HCT116 (cell line): ENCODE data around the gene CNST. TPM values are rescaled to one million over a fixed set of nuclear protein-coding genes. Genes with fewer than 3 reads are reported as not detected.

Source experiments
- ATAC-seq: fragments of 200-7000 bp; cut with Tn5 transposase; 2 replicates; pipeline ENCODE4 v1.9.1; 2020; ENCODE audit warnings: mild to moderate bottlenecking, moderate library complexity
- BruUV-seq: library from RNA; stranded (reverse); fragments of 400-500 nt; replicated peaks from 2 replicates; lab custom pipeline; 2021; lab: Mats Ljungman, UMichigan
- CTCF ChIA-PET: fragments of 300-600 bp; sonication (Branson Sonifier 250); formaldehyde crosslinking; loops from one replicate; lab custom pipeline; 2021; ENCODE audit warnings: antibody characterized with exemption; lab: Charles Lee
- POLR2A ChIA-PET: fragments of 300-600, 350-600 bp; sonication (Branson Sonifier 250); formaldehyde crosslinking; loops from one replicate; lab custom pipeline; 2021; ENCODE audit warnings: antibody characterized with exemption; lab: Charles Lee
- RAD21 ChIA-PET, 2 experiments: fragments of 300-600 bp; sonication (Branson Sonifier 250); formaldehyde crosslinking; loops; one replicate each; lab custom pipeline; 2023; ENCODE audit warnings: low total read pairs in 2 of 2; ENCODE audit not compliant: uncharacterized antibody in 2 of 2, unreplicated experiment in 2 of 2, low non-redundant PET in 1 of 2; lab: Charles Lee
- DNase-seq: peaks from one replicate; pipeline ENCODE4 v3.0.0-alpha.2; 2010; ENCODE audit warnings: low read depth, low spot score
- H2AFZ ChIP-seq: fragments of 200-600 bp; shearing (Covaris generic), sonication (generic); 2 replicates; pipeline ENCODE4 v1.6.1; 2017; ENCODE audit warnings: low read depth, mixed run types, mixed read lengths, antibody characterized with exemption, low read length; ENCODE audit not compliant: poor library complexity, severe bottlenecking
- H3K27ac ChIP-seq: 2 replicates; pipeline ENCODE4 v1.5.1; 2012; ENCODE audit warnings: low read depth, low read length
- H3K27me3 ChIP-seq: fragments of 200-600 bp; sonication (generic); 2 replicates; pipeline ENCODE4 v1.6.1; 2016; ENCODE audit warnings: mixed run types, low read length, mixed read lengths; ENCODE audit not compliant: insufficient read depth
- H3K36me3 ChIP-seq, 2 experiments: fragments of 200-500 bp in 1 of 2; fragments of 200-600 bp in 1 of 2; sonication (Bioruptor generic) in 1 of 2; sonication (generic) in 1 of 2; 2 replicates each; pipeline versions ENCODE4 v1.5.1 to v1.6.1; 2014 to 2016; ENCODE audit warnings: low read length in 2 of 2, inconsistent platforms in 1 of 2, mixed read lengths in 1 of 2, mixed run types in 1 of 2; ENCODE audit not compliant: insufficient read depth in 2 of 2, control insufficient read depth in 1 of 2
- H3K4me1 ChIP-seq, 2 experiments: fragments of 200-600 bp in 1 of 2; sonication (generic) in 1 of 2; 2 replicates each; pipeline versions ENCODE4 v1.5.1 to v1.6.1; 2012 to 2017; ENCODE audit warnings: low read length in 2 of 2, inconsistent platforms in 1 of 2, mild to moderate bottlenecking in 1 of 2, mixed read lengths in 1 of 2, mixed run types in 1 of 2, moderate library complexity in 1 of 2; ENCODE audit not compliant: insufficient read depth in 2 of 2, control insufficient read depth in 1 of 2
- H3K4me2 ChIP-seq: fragments of 200-600 bp; sonication (generic); 2 replicates; pipeline ENCODE4 v1.6.1; 2017; ENCODE audit warnings: mixed run types, low read length, mixed read lengths
- H3K4me3 ChIP-seq, 2 experiments: fragments of 200-600 bp in 1 of 2; sonication (generic) in 1 of 2; replicated peaks in 1 of 2; 2 replicates each; pipeline ENCODE4 v1.5.1; 2011 to 2016; ENCODE audit warnings: low read length in 2 of 2, control low read depth in 1 of 2, low read depth in 1 of 2, mild to moderate bottlenecking in 1 of 2, mixed read lengths in 1 of 2, mixed run types in 1 of 2
- H3K79me2 ChIP-seq: fragments of 200-600 bp; sonication (generic); 2 replicates; pipeline ENCODE4 v1.6.1; 2017; ENCODE audit warnings: mild to moderate bottlenecking, mixed run types, low read length, moderate library complexity, mixed read lengths; ENCODE audit not compliant: insufficient read depth
- H3K9ac ChIP-seq: fragments of 200-600 bp; sonication (generic); 2 replicates; pipeline ENCODE4 v1.6.1; 2016; ENCODE audit warnings: low read length, mixed read lengths
- H3K9me2 ChIP-seq: fragments of 200-600 bp; sonication (generic), shearing (Covaris generic); 2 replicates; pipeline ENCODE4 v1.6.1; 2017; ENCODE audit warnings: mixed run types, mild to moderate bottlenecking, moderate library complexity; ENCODE audit not compliant: insufficient read depth
- H3K9me3 ChIP-seq, 2 experiments: fragments of 200-500 bp in 1 of 2; fragments of 200-600 bp in 1 of 2; sonication (Bioruptor generic) in 1 of 2; sonication (generic) in 1 of 2; 2 replicates each; pipeline ENCODE4 v1.6.1; 2014 to 2017; ENCODE audit warnings: low read length in 2 of 2, mixed read lengths in 2 of 2, inconsistent platforms in 1 of 2, low read depth in 1 of 2, mild to moderate bottlenecking in 1 of 2, mixed run types in 1 of 2, moderate library complexity in 1 of 2; ENCODE audit not compliant: control insufficient read depth in 1 of 2, insufficient read depth in 1 of 2
- H4K20me1 ChIP-seq: fragments of 200-600 bp; sonication (generic), shearing (Covaris generic); 2 replicates; pipeline ENCODE4 v1.6.1; 2017; ENCODE audit warnings: mixed run types, mild to moderate bottlenecking, moderate library complexity; ENCODE audit not compliant: insufficient read depth
- ATF3 ChIP-seq: IDR thresholded peaks from 2 replicates; pipeline ENCODE4 v1.6.1; 2012
- CBX3 ChIP-seq: IDR thresholded peaks from 2 replicates; pipeline ENCODE4 v1.6.1; 2012; ENCODE audit warnings: low read depth
- EGR1 ChIP-seq: IDR thresholded peaks from 2 replicates; pipeline ENCODE4 v1.6.1; 2012; ENCODE audit warnings: low read depth
- EZH2 ChIP-seq: fragments of 200-600 bp; sonication (generic); IDR thresholded peaks from 2 replicates; pipeline ENCODE4 v1.6.1; 2017; ENCODE audit warnings: antibody characterized with exemption, mixed run types
- FOSL1 ChIP-seq: IDR thresholded peaks from 2 replicates; pipeline ENCODE4 v1.6.1; 2012; ENCODE audit warnings: low read depth
- JUND ChIP-seq: IDR thresholded peaks from 2 replicates; pipeline ENCODE4 v1.6.1; 2012
- RAD21 ChIP-seq: IDR thresholded peaks from 2 replicates; pipeline ENCODE4 v1.6.1; 2012; ENCODE audit warnings: low read depth, mild to moderate bottlenecking
- REST ChIP-seq: IDR thresholded peaks from 2 replicates; pipeline ENCODE4 v1.6.1; 2012; ENCODE audit warnings: low read depth
- SIN3A ChIP-seq: IDR thresholded peaks from 2 replicates; pipeline ENCODE4 v1.6.1; 2012; ENCODE audit warnings: low read depth
- SP1 ChIP-seq: IDR thresholded peaks from 2 replicates; pipeline ENCODE4 v1.6.1; 2012; ENCODE audit warnings: low read depth
- YY1 ChIP-seq: IDR thresholded peaks from 2 replicates; pipeline ENCODE4 v1.6.1; 2011; ENCODE audit warnings: low read length, low read depth, moderate library complexity, mild to moderate bottlenecking; ENCODE audit not compliant: insufficient replicate concordance; ENCODE audit errors: extremely low read depth
- ZFX ChIP-seq: fragments of 450-650 bp; IDR thresholded peaks from 2 replicates; pipeline ENCODE4 v1.6.1; 2017
- intact Hi-C: fragments of 100-400 bp; cut with micrococcal nuclease; formaldehyde crosslinking; loops from 2 replicates; pipeline ENCODE4 v1.10.0; 2022
- total RNA-seq: library from RNA; stranded (reverse); gene quantifications from one replicate; pipeline ENCODE4 v1.2.1, GENCODE V29; 2021; ENCODE audit not compliant: unreplicated experiment

The CNST gene
- total RNA-seq, 1 experiment from 2014 or later = 13.5 TPM

GRCh38 chr1:246640747-246641146, 74.5 kb downstream of the CNST start:
- ATAC-seq = no peak

More at GRCh38 chr1:246640747-246641146, 74.5 kb downstream of the CNST start:
- no peak for DNase-seq
- H3K36me3 ChIP-seq = no peaks in the 10 kb centered on the region
- ChIA-PET CTCF (no interaction called here), RAD21 (no interaction called here), POLR2A (no interaction called here)
- no peak for TF ChIP-seq YY1
- TF ChIP-seq SP1 = no peak
- TF ChIP-seq EGR1 = no peak
- TF ChIP-seq REST = no peak
- TF ChIP-seq ATF3 = no peak
- TF ChIP-seq CBX3 = no peak
- TF ChIP-seq EZH2 = no peak
- TF ChIP-seq JUND = no peak
- no peak for TF ChIP-seq RAD21
- TF ChIP-seq SIN3A = no peak
- TF ChIP-seq FOSL1 = no peak
- no peak for TF ChIP-seq ZFX
- no peaks in the 10 kb centered on the region for H3K9me2 ChIP-seq
- H3K9ac ChIP-seq = no peak overlapping the region
- BruUV-seq = no TSS peak
- H3K27me3 ChIP-seq = no peaks in the 10 kb centered on the region
- intact Hi-C loops = no loop called here
- H3K4me2 ChIP-seq = no peak overlapping the region
- H2AFZ ChIP-seq = no peak overlapping the region
- no peaks in the 10 kb centered on the region for H3K79me2 ChIP-seq
- no peak overlapping the region for H3K4me3 ChIP-seq
- no peaks in the 10 kb centered on the region for H3K9me3 ChIP-seq
- H4K20me1 ChIP-seq = no peaks in the 10 kb centered on the region
- H3K4me1 ChIP-seq = no peaks in the 10 kb centered on the region
- H3K27ac ChIP-seq = no peak overlapping the region
